ENCODE data around the gene NPTX1. TPM values are rescaled to one million over a fixed set of nuclear protein-coding genes. Genes with fewer than 3 reads are reported as not detected.

The NPTX1 gene
- total RNA-seq, 6 donors from 2014 or later, result 0.39 to 11.5 (median 2.5) TPM

DNA sequence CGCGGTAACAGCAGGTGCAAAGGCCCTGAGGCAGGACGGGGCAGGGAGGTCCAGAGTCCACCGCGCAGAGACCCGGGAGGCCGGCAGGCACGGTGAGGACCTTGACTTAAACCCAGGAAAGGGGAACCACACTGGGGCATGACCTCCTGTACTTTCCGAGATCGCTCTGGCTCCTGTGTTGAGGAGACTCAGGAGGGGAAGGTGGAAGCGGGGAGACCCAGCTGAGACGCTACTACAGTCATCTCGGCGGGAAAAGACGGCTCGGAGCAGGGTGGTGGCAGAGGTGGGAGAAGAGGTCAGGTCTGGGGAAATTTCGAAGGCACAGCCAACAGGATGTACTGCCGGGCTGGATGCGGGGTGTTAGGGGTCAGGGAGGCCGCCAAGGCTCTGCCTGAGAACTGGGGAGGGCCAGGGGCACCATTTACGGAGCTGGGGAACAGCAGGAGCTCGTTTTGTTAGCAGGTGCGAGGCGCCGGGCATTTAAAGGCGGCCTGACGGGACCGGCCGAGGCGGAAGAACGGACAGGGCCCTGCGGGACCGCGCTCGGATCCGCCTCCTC, 22.3 kb downstream of the NPTX1 start:
- H3K27me3 ChIP-seq, result no peaks in the 10 kb centered on the region
- H3K9me3 ChIP-seq, result no peaks in the 10 kb centered on the region
- no peak for ATAC-seq (ENCODE audit: low FRiP score in 2 of 2)
- H3K4me1 ChIP-seq, result peaks cover 12 to 40% (median 22%) of the 10 kb centered on the region in 4 donors
- WGBS, 2 donors, result 43 to 54% methylated on average over 21 to 29 of the region's 36 CpGs
- peak in 1 of 2 donors; percentile 69 for DNase-seq
- no peaks in the 10 kb centered on the region for H3K36me3 ChIP-seq
- TF ChIP-seq POLR2AphosphoS5 (IDR thresholded peaks at IDR 0.05) (no peak), CTCF (IDR thresholded peaks at IDR 0.05) (no peak), POLR2A (IDR thresholded peaks at IDR 0.05) (no peak), EP300 (IDR thresholded peaks at IDR 0.05) (no peak)
- peak overlapping the region; percentile 62 to 90 (median 73) for H3K4me3 ChIP-seq
- peak overlapping the region; percentile 94 to 99 (median 96) for H3K27ac ChIP-seq

DNA sequence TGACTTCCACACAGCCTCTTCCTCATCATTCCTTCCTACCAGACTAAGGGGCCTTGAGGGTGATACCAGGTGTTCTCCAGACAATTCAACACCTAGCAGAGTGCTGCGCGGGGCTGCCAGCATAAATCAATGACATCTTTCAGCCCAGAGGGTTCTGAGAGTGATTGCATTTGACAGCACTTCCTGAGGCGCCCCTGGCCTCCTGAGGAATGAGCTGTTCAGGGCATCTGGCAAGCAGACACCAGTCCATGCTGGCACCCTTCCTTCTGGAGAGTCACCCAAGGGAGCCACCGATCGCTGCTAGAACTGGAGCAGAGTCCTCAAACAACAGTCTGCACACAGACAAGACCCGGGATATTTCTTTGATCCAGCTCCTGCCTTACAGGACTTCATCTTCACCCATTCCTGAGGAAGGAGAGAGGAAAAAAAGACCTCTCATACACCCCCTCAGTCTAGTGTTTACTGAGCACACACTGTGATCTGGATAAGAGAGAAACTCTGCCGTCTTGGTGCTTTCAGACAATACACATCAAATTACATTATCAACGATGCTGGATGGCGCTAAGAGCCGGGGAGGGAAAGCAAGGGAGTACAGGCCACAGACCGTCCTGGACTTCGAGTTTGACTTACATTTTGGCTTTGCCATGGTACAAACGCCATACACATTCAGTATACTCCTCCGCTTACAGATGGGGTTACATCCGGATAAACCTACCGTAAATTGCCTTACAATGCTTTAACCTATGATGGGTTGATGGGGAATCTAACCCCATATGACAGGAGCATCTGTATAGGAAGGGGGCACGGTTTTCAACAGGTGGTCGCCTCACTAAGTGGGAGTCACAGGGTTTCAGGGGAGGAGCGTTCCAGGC, 23.0 kb downstream of the NPTX1 start:
- Histone ChIP-seq H3K4me3 (peak overlapping the region in 3 of 4 donors; percentile 62 to 90 (median 75)), H3K27ac (no peak overlapping the region), H3K36me3 (no peaks in the 10 kb centered on the region), H3K9me3 (no peaks in the 10 kb centered on the region), H3K4me1 (peaks cover 12 to 40% (median 22%) of the 10 kb centered on the region in 4 donors), H3K27me3 (no peaks in the 10 kb centered on the region)
- no peak for TF ChIP-seq POLR2A (IDR thresholded peaks at IDR 0.05)
- TF ChIP-seq EP300 (IDR thresholded peaks at IDR 0.05), result no peak
- no peak for TF ChIP-seq POLR2AphosphoS5 (IDR thresholded peaks at IDR 0.05)
- TF ChIP-seq CTCF (IDR thresholded peaks at IDR 0.05), result no peak
- 82 to 87% methylated on average over 18 to 19 of the region's 19 CpGs for WGBS, 2 donors
- no peak for ATAC-seq (ENCODE audit: low FRiP score in 2 of 2)
- no peak for DNase-seq

DNA sequence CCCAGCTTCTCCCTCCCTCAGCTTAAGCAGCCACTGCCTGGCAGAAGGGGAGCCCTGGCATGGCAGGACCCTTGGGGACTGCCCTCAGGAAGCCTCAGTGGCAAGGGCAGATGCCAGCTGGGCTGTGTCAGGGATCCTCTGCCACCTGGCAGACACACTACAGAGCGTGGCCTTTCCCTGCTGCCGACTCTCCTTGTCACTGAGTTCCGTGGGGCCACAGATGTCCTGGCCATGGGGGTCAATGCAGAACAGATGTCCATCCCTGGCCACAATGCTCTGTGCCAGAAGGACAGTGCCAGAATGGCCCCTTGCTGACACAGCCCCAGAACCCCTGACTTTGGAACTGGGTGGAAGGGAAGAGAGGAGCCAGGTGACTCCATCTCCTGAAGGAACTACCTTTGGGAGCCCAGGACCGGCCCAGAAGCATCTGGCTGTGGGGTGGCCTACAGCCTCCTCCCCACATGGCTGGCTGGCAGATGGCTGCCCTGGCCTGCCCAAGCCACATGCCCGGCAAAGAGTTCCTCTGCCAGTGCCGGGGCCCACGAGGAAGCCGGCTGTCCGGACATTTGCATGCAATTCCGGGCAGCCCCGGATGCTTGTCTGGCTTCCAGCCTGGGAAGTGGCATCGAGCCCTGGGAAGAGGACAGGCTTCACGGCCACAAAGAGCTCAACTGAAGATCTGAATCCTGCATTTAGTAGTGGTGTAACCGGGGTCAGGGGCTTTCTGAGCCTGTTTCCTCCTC, 24.1 kb downstream of the NPTX1 start:
- peak in 1 of 2 donors; percentile 63 for DNase-seq
- no peaks in the 10 kb centered on the region for H3K9me3 ChIP-seq
- H3K36me3 ChIP-seq, result no peaks in the 10 kb centered on the region
- 85 to 92% methylated on average over 2 to 12 of the region's 14 CpGs for WGBS, 2 donors
- no peak overlapping the region for H3K27ac ChIP-seq
- no peak overlapping the region for H3K4me3 ChIP-seq
- H3K27me3 ChIP-seq, result no peaks in the 10 kb centered on the region
- TF ChIP-seq CTCF (IDR thresholded peaks at IDR 0.05) (no peak), POLR2AphosphoS5 (IDR thresholded peaks at IDR 0.05) (no peak), EP300 (IDR thresholded peaks at IDR 0.05) (no peak), POLR2A (IDR thresholded peaks at IDR 0.05) (no peak)
- ATAC-seq (ENCODE audit: low FRiP score in 2 of 2), result no peak
- H3K4me1 ChIP-seq, result peaks cover 12 to 37% (median 22%) of the 10 kb centered on the region in 4 donors

DNA sequence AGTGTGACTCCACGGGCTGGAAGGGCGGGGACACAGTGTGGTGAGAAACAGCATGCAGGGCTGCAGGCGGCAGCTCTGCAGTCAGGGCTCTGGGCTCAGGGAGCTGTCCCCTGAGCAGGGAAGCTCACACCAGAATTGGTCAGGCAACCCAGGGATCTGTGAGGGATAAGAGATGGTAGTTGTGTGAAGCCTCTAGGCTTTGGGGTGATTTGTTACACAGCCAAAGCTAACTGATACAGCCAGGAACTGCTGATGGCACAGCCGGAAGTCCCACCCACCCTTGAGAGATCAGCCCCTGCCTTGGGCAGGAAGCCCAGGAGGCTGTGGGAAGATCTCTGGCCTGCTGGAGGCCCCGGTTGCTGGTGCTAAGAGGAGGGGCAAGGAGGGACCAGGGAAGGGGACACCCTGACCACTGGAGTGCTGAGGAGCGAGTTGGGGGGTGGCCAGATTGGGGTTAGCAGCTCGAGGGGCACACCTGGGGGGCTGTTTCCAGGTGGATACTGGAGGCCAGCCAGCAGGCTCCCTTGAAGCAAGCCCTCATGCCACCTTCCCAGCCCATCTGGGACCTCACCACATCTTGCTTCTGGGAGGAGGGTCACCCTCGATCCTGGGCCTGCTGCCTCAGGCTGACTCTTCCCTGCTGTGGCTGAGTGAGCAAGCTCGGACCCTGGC, 25.2 kb downstream of the NPTX1 start:
- Histone ChIP-seq H3K36me3 (no peaks in the 10 kb centered on the region), H3K27me3 (no peaks in the 10 kb centered on the region), H3K4me3 (no peak overlapping the region), H3K27ac (peak overlapping the region in 1 of 4 donors; percentile 67), H3K9me3 (no peaks in the 10 kb centered on the region), H3K4me1 (peaks cover 12 to 33% (median 22%) of the 10 kb centered on the region in 4 donors)
- ATAC-seq (ENCODE audit: low FRiP score in 2 of 2) (no peak), DNase-seq (peak in 1 of 2 donors; percentile 53)
- TF ChIP-seq POLR2AphosphoS5 (IDR thresholded peaks at IDR 0.05), result no peak
- 79 to 86% methylated on average over 7 to 9 of the region's 9 CpGs for WGBS, 2 donors
